DMS 273 (cell line): ENCODE results near the gene FAM3B.

Experiments used
- DNase-seq: peaks from one replicate; lab custom pipeline; 2025; ENCODE audit not compliant: unreplicated experiment; lab: John Stamatoyannopoulos, UW

The FAM3B gene

DNA sequence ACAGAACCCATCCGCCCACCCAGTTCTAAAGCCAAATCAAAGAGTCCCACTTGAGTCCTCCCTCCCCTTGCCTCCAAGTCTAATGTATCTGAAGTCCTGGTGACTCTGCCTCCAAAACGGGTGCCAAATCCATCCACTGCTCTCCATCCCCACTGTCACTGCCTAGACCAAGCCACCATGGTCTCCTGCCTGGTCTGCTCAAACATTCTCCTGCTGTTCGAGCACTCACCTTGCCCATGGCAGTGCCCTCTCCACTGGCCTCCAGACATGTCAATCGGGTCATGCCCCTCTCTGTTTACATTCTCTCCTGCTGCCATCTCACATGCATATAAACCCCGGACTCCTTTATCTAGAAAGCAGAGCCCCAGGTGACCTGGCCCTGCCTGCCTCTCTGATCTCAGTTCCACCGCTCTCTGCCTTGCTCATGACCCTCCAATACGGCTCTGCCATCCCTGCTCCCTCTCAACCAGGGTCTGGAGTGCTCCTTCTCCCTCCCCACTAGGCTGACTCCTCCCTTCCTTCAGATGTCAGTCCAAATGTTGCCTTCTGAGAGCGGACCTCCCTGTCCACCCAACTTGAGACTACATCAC, 77.4 kb downstream of the FAM3B start:
- DNase-seq, result no peak

DNA sequence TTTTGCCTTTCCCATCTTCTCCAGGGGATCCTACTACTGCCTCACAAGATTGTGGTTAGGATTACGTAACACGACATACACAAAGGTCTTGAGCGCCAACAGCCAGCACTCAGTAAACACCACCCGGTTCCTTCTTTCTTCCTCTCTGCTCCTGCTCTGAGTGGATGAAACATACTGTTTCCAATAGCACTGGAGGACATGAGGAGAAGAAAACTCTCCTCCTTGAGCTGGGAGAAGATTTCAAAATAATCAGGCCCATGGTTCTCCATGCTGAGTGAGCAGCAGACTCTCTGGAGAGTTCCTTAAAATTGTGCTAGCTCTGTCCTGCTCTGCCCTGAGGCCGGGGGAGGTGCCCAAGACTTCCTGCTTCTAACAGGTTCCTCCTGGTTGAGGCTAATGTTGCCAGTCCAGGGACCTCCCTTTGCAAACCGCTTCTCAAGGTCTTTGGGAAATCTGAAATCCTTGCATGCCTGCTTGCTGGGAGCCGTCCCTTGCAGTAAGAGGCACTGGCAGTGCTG, 80.0 kb downstream of the FAM3B start:
- DNase-seq, result no peak

GRCh38 chr21:41397471-41397891, 80.9 kb downstream of the FAM3B start:
- DNase-seq, result no peak

GRCh38 chr21:41398251-41398650, 81.7 kb downstream of the FAM3B start:
- no peak for DNase-seq

DNA sequence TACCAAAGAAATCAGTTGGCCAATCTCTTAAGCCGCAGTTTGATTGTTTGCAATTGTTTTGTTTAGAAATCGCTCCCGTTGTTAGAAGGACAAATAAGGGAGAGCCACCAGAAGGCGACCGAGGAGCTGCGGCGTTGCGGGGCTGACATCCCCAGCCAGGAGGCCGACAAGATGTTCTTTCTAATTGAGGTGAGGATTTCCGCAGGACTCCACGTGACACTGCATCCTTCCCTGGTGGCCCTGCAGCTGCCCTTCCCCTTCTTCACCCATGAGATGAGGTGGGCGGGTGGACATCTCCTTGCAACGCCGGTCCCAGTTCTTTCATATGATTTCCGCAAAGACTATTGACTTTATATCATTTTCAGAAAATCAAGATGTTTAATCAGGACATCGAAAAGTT, 82.2 kb downstream of the FAM3B start:
- no peak for DNase-seq

GRCh38 chr21:41399246-41399800, 82.7 kb downstream of the FAM3B start:
- DNase-seq, result no peak

DNA sequence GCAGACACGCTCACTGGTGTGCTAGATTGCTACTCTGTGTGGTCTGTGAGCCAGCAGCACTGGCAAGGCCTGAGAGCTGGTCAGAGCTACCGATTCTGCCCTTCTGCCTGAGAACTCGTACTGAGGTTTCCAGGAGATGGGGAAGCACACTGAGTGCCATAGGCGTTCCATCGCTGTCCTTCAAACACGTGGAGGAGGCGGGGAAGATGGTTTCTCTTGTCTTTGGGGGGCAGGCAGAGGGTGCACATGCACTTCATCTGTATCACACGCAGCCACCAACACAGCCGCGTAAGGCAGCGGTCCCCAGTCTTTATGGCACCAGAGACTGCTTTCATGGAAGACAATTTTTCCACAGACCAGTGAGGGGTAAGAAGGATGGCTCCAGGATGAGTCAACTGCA, 85.6 kb downstream of the FAM3B start:
- DNase-seq, result no peak

GRCh38 chr21:41402796-41403195, 86.2 kb downstream of the FAM3B start:
- DNase-seq, result no peak

DNA sequence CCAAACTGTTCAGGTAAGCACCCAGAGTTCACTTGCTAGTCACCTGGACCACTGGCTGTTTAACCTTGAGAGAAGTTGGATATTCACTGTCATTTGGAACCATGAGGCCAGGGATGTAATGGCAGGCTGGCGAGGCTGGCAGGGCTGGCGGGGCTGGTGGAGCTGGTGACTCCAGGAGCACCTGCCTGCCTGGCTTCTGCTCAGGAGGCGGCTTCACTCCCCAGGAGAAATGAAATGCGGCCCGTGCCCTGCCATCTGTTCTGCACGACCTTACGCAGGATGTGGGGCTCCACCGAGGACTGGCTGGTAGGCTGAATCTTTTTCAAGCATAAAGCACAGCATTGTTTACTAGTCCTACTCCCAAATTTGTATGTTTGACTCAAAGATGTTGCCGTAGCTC, 86.7 kb downstream of the FAM3B start:
- DNase-seq, result no peak

GRCh38 chr21:41403966-41404365, 87.4 kb downstream of the FAM3B start:
- no peak for DNase-seq

DNA sequence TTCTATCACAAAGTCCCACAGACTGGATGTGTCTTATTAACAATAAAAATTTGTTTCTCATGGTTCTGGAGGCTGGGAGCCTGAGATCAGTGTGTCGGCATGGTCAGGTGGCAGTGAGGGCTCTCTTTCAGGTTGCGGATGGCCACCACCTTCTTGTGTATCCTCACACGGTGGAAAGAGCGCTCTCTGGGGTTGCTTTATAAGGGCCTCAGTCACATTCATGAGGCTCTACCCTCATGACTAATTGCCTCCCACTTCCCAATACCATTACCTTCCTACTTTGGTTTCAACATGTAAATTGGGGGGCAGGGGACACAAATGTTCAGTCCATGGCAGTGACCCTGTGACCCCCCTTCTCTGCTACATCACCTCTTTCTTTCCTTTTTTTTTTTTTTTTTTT, 88.7 kb downstream of the FAM3B start:
- DNase-seq, result no peak

DNA sequence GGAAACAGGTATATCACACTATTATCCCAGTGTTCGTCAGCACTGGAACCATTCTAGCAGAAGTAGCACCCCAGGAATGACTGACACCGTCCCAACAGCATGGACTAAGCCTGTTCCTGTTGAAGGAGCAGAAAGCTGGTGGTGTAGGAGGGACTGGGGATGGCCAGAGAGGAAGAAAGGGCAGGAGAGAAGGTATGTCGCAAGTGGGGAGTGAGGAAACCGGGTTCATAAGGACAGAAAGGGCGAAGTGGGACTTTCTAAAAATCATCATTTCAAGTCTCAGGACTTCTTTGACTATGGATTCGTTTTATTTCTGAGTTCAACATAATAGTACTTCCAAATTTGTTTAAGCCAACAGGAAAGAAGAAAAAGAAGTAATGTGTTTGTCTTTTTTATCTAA, 89.7 kb downstream of the FAM3B start:
- DNase-seq, result no peak
